Measurements from ENCODE around the gene ACCSL.

ACCSL gene

DNA sequence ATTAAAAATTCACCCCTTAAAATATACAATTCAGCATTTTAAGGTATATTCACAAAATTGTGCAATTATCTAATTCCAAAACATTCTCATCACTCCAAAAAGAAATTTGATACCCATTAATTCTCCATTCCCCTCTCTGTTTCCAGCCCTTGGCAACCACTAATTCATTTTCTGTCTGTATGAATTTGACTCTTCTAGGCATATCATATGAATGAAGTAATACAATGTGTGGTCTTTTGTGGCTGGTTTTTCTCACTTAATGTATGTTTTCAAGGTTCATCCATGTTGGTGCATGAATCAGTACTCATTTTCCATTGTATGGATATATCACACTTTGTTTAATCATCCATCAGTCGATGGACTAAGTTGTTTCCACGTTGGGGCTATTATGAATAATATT, 29.0 kb upstream of the ACCSL start:
- DNase-seq, result no peak

- DNase-seq, result no peak
Measured at GRCh38 chr11:44024977-44025376, 22.8 kb upstream of the ACCSL start.

DNA sequence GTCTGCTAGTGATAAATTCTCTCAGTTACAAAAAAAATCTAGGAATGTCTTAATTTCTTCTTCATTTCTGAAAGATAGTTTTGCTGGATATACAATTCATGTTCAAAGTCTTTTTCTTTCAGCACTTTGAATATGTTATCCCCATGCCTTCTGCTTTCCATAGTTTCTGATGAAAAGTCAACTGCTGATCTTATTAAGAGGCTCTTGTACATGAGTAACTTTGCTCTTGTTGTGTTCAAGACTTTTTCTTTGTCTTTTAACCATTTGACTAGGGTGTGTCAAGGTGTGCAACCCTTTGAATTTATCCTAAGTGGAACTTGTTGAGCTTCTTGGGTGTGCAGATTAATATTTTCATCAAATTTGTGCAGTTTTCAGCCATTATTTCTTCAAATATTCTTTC, 22.1 kb upstream of the ACCSL start:
- DNase-seq, result no peak

GRCh38 chr11:44028401-44028800, 19.4 kb upstream of the ACCSL start:
- DNase-seq, result no peak

DNA sequence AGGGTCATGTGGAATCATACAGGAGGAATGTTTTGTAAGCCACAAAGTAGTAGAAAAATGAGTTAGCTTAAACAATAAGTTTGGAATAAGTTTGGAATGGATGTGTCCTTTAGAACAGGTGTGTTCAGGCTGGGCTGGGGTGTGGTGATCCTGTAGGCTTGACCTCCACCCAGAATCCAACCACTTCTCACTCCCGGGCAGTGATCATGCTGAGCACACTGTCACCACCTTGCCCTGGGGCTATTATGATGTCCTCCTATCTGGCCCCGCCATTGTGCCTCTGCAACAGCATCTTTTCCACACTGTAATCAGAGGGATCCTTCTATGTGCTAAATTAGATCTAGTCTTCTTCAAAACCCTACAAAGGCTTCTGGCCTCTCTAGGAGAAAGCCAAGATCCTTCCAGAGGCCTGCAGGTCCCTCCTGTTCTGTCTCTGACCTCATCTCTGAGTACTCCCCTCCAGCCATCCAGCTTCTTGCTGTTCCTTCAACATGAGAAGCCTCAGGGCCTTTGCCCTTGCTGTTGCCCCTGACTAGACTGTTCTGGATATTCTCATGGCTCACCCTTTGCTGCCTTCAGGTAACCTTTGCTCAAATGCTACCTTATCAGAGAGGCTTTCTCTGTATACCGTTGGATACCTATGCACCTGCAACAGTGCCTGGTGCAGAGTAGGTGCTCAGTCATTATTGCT, 18.8 kb upstream of the ACCSL start:
- no peak for DNase-seq

DNA sequence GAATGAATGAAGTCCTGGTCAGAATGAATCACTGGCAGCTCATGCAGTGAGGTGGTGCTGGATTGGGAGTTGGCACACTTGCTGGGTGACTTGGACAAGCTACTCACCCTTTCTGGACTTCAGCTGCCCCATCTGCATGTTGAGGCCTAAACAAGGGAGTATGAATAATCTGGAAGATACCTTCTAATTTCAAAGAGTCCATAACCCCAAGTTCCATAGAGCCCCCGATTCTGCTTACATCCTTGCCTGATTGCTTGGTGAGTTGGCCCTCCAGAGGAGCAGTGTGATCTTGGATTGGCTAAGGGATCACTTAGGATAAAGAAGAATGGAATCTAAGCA, 18.3 kb upstream of the ACCSL start:
- no peak for DNase-seq

- DNase-seq, result no peak
Measured at GRCh38 chr11:44029977-44030911, 17.5 kb upstream of the ACCSL start.

- no peak for DNase-seq
Measured at GRCh38 chr11:44030996-44031395, 16.8 kb upstream of the ACCSL start.

- DNase-seq, result no peak
Measured at GRCh38 chr11:44031549-44031948, 16.2 kb upstream of the ACCSL start.

DNA sequence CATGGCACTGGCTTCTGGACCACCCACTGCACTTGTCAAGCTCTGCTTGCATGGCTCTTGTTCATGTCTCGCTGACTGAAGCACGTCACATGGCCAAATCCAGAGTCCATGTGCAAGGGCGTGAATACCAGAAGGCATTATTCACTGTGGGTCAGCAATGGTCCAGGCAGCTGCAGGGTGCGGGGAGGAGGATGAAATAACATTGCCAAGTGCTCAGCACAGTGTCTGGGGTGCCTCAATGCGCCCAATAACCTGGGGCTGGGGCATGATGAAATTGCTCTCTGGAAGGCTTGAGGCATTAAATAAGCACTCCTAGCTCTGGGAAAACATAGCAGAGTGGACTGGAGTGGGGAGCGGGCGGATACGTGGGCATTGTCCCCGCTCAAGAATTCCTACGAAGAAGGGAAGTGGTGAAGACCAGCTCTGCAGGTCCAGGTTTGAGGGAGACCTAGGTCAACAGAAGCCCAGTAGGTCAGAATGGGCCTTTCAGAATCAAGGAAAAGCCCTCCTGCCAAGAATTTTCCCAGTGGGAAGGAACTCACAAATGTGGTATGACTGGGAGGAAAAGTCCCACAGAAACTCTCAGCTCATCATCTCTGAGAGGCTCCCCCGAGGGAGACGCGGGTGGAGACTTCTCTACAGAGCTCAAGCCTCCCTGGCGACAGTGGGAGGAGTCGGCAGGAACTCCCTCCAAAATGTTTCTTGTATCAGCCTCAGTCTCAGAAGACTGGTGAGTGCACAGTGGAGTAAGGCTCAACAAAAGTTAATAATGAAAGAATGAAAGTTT, 15.3 kb upstream of the ACCSL start:
- no peak for DNase-seq

DNA sequence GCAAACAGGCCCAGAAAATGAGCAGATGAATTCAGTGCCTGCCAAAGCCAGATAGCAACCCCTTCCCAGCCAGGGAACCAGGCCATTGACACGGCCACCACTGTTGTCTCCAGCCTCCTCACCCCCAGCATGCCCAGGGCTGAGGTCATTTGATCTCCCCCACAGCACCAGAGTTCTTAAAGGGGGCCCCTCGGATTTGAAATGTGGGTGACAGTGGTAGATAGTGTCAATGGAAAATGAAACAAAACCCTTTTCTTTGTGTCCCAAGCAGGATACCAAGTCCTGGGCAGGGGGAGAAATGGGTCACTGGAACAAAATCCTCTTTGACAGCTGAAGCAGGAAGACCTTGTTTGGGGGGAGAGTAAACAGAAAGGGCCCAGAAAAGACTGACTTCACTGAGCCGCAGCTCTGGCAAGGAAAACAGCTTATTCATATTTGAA, 14.3 kb upstream of the ACCSL start:
- no peak for DNase-seq

- no peak for DNase-seq
Measured at GRCh38 chr11:44033856-44034255, 13.9 kb upstream of the ACCSL start.

DNA sequence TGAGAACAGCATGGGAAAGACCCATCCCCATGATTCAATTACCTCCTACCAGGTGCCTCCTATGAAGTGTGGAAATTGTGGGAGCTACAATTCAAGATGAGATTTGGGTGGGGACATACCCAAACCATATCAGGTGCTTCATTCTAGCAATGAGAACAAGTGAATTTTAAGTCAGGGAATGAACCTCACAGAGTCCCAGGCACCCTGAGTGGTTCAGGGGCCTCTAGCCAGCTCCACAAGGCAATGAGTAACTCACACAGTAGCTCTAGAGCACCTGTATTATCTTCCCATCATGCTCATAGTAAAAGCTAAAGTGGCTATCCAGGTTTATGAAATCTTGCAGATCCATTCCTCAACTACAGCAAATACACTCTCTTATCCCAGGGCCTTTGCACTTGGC, 13.1 kb upstream of the ACCSL start:
- DNase-seq, result no peak

GRCh38 chr11:44036811-44037657, 10.7 kb upstream of the ACCSL start:
- no peak for DNase-seq

DNA sequence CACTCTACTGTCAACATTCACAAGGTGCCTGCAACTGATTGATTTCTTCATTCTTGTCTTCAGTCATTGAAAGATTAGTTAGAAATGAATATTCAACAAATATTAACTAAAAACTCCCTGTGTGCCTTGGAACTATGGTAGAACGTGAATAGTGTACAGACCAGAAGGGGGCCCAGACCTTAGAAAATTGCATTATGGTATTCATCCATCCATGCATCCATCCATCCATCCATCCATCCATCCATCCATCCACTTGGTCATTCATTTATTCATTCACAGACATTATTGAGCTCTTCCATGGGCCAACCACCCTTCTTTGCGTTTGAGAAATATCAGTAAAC, 10.2 kb upstream of the ACCSL start:
- no peak for DNase-seq

- no peak for DNase-seq
Measured at GRCh38 chr11:44043157-44043556, 4.6 kb upstream of the ACCSL start.

GRCh38 chr11:44046182-44046581, 1.6 kb upstream of the ACCSL start:
- no peak for DNase-seq

GRCh38 chr11:44047298-44047697, 483 bp upstream of the ACCSL start:
- DNase-seq, result no peak

- DNase-seq, result no peak
Measured at GRCh38 chr11:44049832-44050231, 2.1 kb downstream of the ACCSL start.

DNA sequence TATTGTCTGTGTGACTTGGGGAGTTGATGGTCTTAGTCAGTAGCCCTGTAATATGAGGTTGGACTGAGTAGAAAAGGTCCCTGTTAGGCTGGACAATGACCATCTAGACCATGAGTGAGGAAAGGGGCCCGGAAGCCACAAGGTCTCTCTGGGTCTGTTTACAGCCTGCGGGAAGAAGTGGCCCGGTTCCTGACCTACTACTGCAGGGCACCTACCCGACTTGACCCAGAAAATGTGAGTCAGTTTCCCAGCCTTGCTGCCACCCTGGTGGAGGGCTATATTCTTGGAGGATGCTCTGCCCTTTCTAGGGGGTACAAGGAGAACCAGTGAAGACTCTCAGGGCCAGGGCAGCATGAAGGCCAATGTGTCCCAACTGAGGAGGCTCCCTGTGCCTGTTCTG, 3.4 kb downstream of the ACCSL start:
- DNase-seq, result no peak

- DNase-seq, result no peak
Measured at GRCh38 chr11:44057340-44057739, 9.6 kb downstream of the ACCSL start.

DNA sequence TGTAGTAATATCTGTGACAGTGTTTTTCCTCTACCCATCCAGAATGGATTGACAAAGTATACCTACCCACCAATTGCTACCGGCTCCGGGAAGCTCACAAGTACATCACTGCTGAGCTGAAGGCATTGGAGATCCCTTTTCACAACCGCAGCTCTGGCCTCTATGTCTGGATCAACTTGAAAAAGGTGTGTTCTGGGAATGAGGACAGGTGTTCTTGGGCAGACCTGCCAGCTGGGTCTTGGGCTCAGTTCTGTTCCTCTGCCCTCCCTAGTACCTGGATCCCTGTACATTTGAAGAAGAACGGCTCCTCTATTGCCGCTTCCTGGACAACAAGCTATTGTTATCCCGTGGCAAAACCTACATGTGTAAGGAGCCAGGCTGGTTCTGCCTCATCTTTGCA, 10.5 kb downstream of the ACCSL start:
- DNase-seq, result no peak

DNA sequence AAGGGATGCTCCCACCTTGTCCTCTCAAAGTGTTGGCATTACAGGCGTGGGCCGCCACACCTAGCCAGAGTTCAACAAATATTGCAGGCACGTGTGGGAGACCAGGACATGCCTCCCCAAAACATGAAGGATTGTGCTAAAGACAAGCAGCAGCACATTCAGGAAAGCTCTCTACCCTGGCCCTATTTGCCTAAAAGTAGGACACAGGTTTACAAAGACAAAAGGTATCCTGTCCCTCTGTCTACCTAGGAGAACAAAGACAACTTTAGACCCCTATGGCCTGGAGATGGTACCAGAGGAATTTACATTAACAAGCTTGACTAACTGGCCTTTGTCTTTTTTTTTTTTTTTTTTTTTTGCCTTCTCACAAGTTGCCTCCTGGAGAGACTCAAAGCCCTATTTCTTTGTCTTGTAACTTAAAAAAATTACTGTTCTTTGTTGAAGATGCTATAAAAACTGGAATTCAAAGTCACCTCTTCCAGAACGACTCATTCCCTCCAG, 17.4 kb downstream of the ACCSL start:
- DNase-seq, result no peak
